ENCODE data around the gene GLUD1.
"Not testable (repeated sequence)": the region's sequence is repeated elsewhere in the genome, so short reads cannot be mapped to it uniquely, and the experiment has no call there.

GLUD1 gene

GRCh38 chr10:87081574-87081973, 13.1 kb downstream of the GLUD1 start:
- not testable (repeated sequence) for H3K27me3 ChIP-seq (ENCODE audit: insufficient read depth, poor library complexity, severe bottlenecking); DNase-seq (ENCODE audit: low read depth in 1 of 2, low spot score in 1 of 2); H3K27ac ChIP-seq (replicated peaks); H3K4me3 ChIP-seq (replicated peaks; ENCODE audit: insufficient read depth, low read length)

GRCh38 chr10:87080621-87081020, 14.0 kb downstream of the GLUD1 start:
- not testable (repeated sequence) for DNase-seq (ENCODE audit: low read depth in 1 of 2, low spot score in 1 of 2); H3K27ac ChIP-seq (replicated peaks); H3K4me3 ChIP-seq (replicated peaks; ENCODE audit: insufficient read depth, low read length); H3K27me3 ChIP-seq (ENCODE audit: insufficient read depth, poor library complexity, severe bottlenecking)

- Histone ChIP-seq H3K4me3 (replicated peaks; ENCODE audit: insufficient read depth, low read length) (no peak overlapping the region), H3K27me3 (ENCODE audit: insufficient read depth, poor library complexity, severe bottlenecking) (no peaks in the 10 kb centered on the region), H3K27ac (replicated peaks) (no peak overlapping the region)
- no peak for TF ChIP-seq SPI1 (IDR thresholded peaks at IDR 0.05; ENCODE audit: borderline replicate concordance, low read depth)
- no peak for TF ChIP-seq REST (IDR thresholded peaks at IDR 0.05; ENCODE audit: insufficient replicate concordance, low read depth)
- no peak for TF ChIP-seq GABPA (IDR thresholded peaks at IDR 0.05; ENCODE audit: low read depth)
- TF ChIP-seq POLR2AphosphoS5 (IDR thresholded peaks at IDR 0.05; ENCODE audit: low read depth), result no peak
- no peak for TF ChIP-seq CTCF (IDR thresholded peaks at IDR 0.05; ENCODE audit: insufficient read depth, low read length)
- DNase-seq (ENCODE audit: low read depth in 1 of 2, low spot score in 1 of 2), result no peak
Measured at GRCh38 chr10:87079106-87079836, 15.4 kb downstream of the GLUD1 start.

GRCh38 chr10:87076421-87076820, 18.2 kb downstream of the GLUD1 start:
- not testable (repeated sequence) for H3K4me3 ChIP-seq (replicated peaks; ENCODE audit: insufficient read depth, low read length); H3K27ac ChIP-seq (replicated peaks); DNase-seq (ENCODE audit: low read depth in 1 of 2, low spot score in 1 of 2); H3K27me3 ChIP-seq (ENCODE audit: insufficient read depth, poor library complexity, severe bottlenecking)

- no peak overlapping the region for H3K27ac ChIP-seq (replicated peaks)
- no peak for DNase-seq (ENCODE audit: low read depth in 1 of 2, low spot score in 1 of 2)
- TF ChIP-seq REST (IDR thresholded peaks at IDR 0.05; ENCODE audit: insufficient replicate concordance, low read depth) (no peak), CTCF (IDR thresholded peaks at IDR 0.05; ENCODE audit: insufficient read depth, low read length) (no peak), SPI1 (IDR thresholded peaks at IDR 0.05; ENCODE audit: borderline replicate concordance, low read depth) (no peak), POLR2AphosphoS5 (IDR thresholded peaks at IDR 0.05; ENCODE audit: low read depth) (no peak), GABPA (IDR thresholded peaks at IDR 0.05; ENCODE audit: low read depth) (no peak)
- no peaks in the 10 kb centered on the region for H3K27me3 ChIP-seq (ENCODE audit: insufficient read depth, poor library complexity, severe bottlenecking)
- no peak overlapping the region for H3K4me3 ChIP-seq (replicated peaks; ENCODE audit: insufficient read depth, low read length)
Measured at GRCh38 chr10:87072449-87072848, 22.2 kb downstream of the GLUD1 start.
